ENCODE results near the gene TMPRSS2. TPM values are rescaled to one million over a fixed set of nuclear protein-coding genes. Genes with fewer than 3 reads are reported as not detected.

The TMPRSS2 gene
- total RNA-seq (under 1 TPM in 3 of 9 donors, not detected in 6; under 0.01 to 0.61 (median 0.43) TPM), polyA plus RNA-seq (under 1 TPM in 2 of 3 donors, not detected in 1; 0.16 to 0.17 TPM)
- long read RNA-seq, donor 1, result 0 reads
- long read RNA-seq, donor 2, result 0 reads
- long read RNA-seq, donor 3, result 0 reads
- long read RNA-seq, donor 4, result 0 reads
- long read RNA-seq, donor 5, result 0 reads
- long read RNA-seq, donor 6, partial matches to known transcripts, result 0 of 1 reads
- long read RNA-seq, donor 6, other reads (novel, unspliced or antisense), result 1 of 1 reads
- long read RNA-seq, donor 7, result 0 reads
- long read RNA-seq, donor 8, result 0 reads
- long read RNA-seq, donor 9, result 0 reads
- long read RNA-seq, donor 10, result 0 reads

- intact Hi-C loops (cut with DNase I), result no loop called here
- TF ChIP-seq POLR2A (IDR thresholded peaks at IDR 0.05), result no peak
- Histone ChIP-seq H3K36me3 (replicated peaks in 1 of 2) (no peaks in the 10 kb centered on the region), H3K9me3 (replicated peaks in 1 of 3) (no peaks in the 10 kb centered on the region), H3K4me3 (no peak within 1 kb of the TSS), H3K27me3 (peaks cover 44% of the 10 kb centered on the region), H3K27ac (no peak within 1 kb of the TSS), H3K4me1 (replicated peaks in 1 of 2) (no peaks in the 10 kb centered on the region)
- no peak for DNase-seq
- WGBS, 4 donors, result 1 to 2% (median 1%) methylated on average over 10 to 85 of the region's 85 CpGs
Measured at GRCh38 chr21:41507521-41508414, at the start of gene TMPRSS2. Gene TMPRSS2, minus strand, starts transcription at chr21:41508158. Its CDS starts 10,025 bp downstream, at chr21:41498133.

DNA sequence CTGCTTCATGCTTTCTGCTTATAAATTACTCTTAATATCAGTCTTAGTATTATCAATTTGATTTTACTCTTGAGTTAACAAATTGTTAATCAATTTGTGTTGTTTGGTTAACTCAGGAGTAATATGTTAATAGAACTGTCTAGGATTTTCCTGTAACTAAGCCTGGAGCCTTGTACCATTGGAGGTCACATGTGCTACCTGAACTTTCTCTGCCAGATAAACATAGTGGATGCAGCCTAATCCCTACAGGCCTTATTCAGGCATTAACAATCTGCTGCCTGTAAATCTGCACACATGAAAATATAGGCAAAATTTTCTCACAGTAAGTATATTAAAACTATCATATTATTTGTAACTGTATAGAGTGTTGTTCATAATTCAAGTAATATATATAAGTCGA is 47.1 kb upstream of the TMPRSS2 start:
- no peaks in the 10 kb centered on the region for H3K27me3 ChIP-seq
- H3K4me1 ChIP-seq (replicated peaks in 1 of 2), result no peaks in the 10 kb centered on the region
- no peaks in the 10 kb centered on the region for H3K36me3 ChIP-seq (replicated peaks in 1 of 2)
- no peaks in the 10 kb centered on the region for H3K9me3 ChIP-seq (replicated peaks in 1 of 3)
- WGBS, 4 donors, result 85 to 96% (median 89%) methylated on average over 1 of the region's 1 CpG
- TF ChIP-seq CTCF (IDR thresholded peaks at IDR 0.05) (no peak), POLR2A (IDR thresholded peaks at IDR 0.05) (no peak)
- H3K27ac ChIP-seq, result no peak overlapping the region
- intact Hi-C loops (cut with DNase I), result no loop called here
- no peak for DNase-seq
- no peak overlapping the region for H3K4me3 ChIP-seq

DNA sequence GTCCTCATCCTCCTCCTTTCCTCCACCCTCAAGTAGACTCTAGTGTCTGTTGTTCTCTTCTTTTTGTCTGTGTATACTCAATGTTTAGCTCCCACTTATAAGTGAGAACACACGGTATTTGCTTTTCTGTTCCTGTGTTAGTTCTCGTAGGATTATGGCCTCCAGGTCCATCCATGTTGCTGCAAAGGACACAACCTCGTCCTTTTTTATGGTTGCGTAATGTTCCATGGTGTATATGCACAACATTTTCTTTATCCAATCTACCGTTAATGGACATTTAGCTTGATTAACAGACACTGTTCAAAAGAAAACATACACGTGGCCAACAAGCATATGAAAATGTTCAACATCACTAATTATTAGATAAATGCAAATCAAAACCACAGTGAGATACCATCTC is 44.3 kb upstream of the TMPRSS2 start:
- WGBS, 4 donors, result 72 to 84% (median 80%) methylated on average over 6 of the region's 6 CpGs

DNA sequence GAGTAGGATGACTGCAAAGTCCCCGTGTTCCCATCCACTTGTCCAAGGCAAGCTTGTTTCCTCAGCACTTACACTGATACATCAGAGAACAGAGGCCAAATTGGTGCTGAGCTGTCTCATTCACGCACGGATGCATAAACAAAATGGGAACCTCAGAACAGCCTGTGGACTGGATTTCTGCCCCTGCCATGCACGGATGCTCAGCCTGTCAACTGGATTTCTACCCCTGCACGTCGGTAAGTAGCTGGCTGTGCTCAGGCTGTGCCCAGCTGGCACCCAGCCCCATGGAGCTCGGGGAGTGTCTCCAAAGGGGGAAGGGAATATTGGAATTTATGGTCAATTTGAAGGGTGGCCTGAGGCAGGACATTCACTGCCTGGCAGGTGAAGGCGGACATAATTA is 40.8 kb upstream of the TMPRSS2 start:
- H3K27me3 ChIP-seq, result peaks cover 5% of the 10 kb centered on the region
- H3K36me3 ChIP-seq (replicated peaks in 1 of 2), result no peaks in the 10 kb centered on the region
- no peak overlapping the region for H3K27ac ChIP-seq
- H3K4me3 ChIP-seq, result no peak overlapping the region
- intact Hi-C loops (cut with DNase I), result no loop called here
- H3K4me1 ChIP-seq (replicated peaks in 1 of 2), result no peaks in the 10 kb centered on the region
- 74 to 85% (median 78%) methylated on average over 8 of the region's 8 CpGs for WGBS, 4 donors
- no peak for DNase-seq
- H3K9me3 ChIP-seq (replicated peaks in 1 of 3), result no peaks in the 10 kb centered on the region
- TF ChIP-seq POLR2A (IDR thresholded peaks at IDR 0.05) (no peak), CTCF (IDR thresholded peaks at IDR 0.05) (no peak)

More for the DNA sequence above, 44.3 kb upstream of the TMPRSS2 start:
- Histone ChIP-seq H3K27me3 (no peaks in the 10 kb centered on the region), H3K27ac (no peak overlapping the region), H3K4me1 (replicated peaks in 1 of 2) (no peaks in the 10 kb centered on the region), H3K36me3 (replicated peaks in 1 of 2) (no peaks in the 10 kb centered on the region), H3K9me3 (replicated peaks in 1 of 3) (no peaks in the 10 kb centered on the region), H3K4me3 (no peak overlapping the region)
- TF ChIP-seq CTCF (IDR thresholded peaks at IDR 0.05) (no peak), POLR2A (IDR thresholded peaks at IDR 0.05) (no peak)
- DNase-seq, result no peak
- intact Hi-C loops (cut with DNase I), result no loop called here

Measured in adrenal gland (tissue), 19 donors.